GM21515 (cell line): ENCODE data around the gene THAP8.
A peak's percentile ranks its signal among the peaks of the same experiment; 100 is the strongest.

Experiments used
- ATAC-seq: cut with Tn5 transposase; IDR thresholded peaks from one replicate; pipeline ENCODE4 v1.9.1; 2021; ENCODE audit not compliant: unreplicated experiment

Gene THAP8

GRCh38 chr19:36054119-36054732, at the start of gene THAP8:
Gene THAP8, minus strand, starts transcription at chr19:36054285. Its CDS starts 68 bp downstream, at chr19:36054217.
- ATAC-seq: peak; percentile 77

GRCh38 chr19:36103040-36103626, 49.0 kb upstream of the THAP8 start:
- no peak for ATAC-seq

- ATAC-seq: no peak
Measured at GRCh38 chr19:36101550-36102327, 47.7 kb upstream of the THAP8 start.

- no peak for ATAC-seq
Measured at GRCh38 chr19:36100476-36100875, 46.4 kb upstream of the THAP8 start.

- no peak for ATAC-seq
Measured at GRCh38 chr19:36099166-36099785, 45.2 kb upstream of the THAP8 start.

GRCh38 chr19:36097036-36097435, 43.0 kb upstream of the THAP8 start:
- no peak for ATAC-seq

GRCh38 chr19:36093687-36094086, 39.6 kb upstream of the THAP8 start:
- no peak for ATAC-seq

GRCh38 chr19:36093146-36093662, 39.1 kb upstream of the THAP8 start:
- ATAC-seq: no peak

- no peak for ATAC-seq
Measured at GRCh38 chr19:36092566-36092965, 38.5 kb upstream of the THAP8 start.

GRCh38 chr19:36090910-36091695, 37.0 kb upstream of the THAP8 start:
- ATAC-seq: no peak

- ATAC-seq: no peak
Measured at GRCh38 chr19:36089847-36090246, 35.8 kb upstream of the THAP8 start.

- ATAC-seq: no peak
Measured at GRCh38 chr19:36086326-36086725, 32.2 kb upstream of the THAP8 start.

- no peak for ATAC-seq
Measured at GRCh38 chr19:36084231-36085009, 30.3 kb upstream of the THAP8 start.

GRCh38 chr19:36082916-36083315, 28.8 kb upstream of the THAP8 start:
- ATAC-seq: no peak

GRCh38 chr19:36081894-36082293, 27.8 kb upstream of the THAP8 start:
- no peak for ATAC-seq

GRCh38 chr19:36081385-36081784, 27.3 kb upstream of the THAP8 start:
- ATAC-seq: no peak

- ATAC-seq: no peak
Measured at GRCh38 chr19:36079389-36079945, 25.4 kb upstream of the THAP8 start.

- no peak for ATAC-seq
Measured at GRCh38 chr19:36073121-36073876, 19.2 kb upstream of the THAP8 start.

GRCh38 chr19:36072081-36072480, 18.0 kb upstream of the THAP8 start:
- no peak for ATAC-seq
